Epidermal melanocyte (primary cell): ENCODE results near the gene WFIKKN2.
"Not testable (repeated sequence)": the region's sequence is repeated elsewhere in the genome, so short reads cannot be mapped to it uniquely, and the experiment has no call there.

Source experiments
- DNase-seq: peaks from one replicate; pipeline ENCODE4 v3.0.0; 2011; ENCODE audit warnings: low spot score; ENCODE audit not compliant: insufficient read length

WFIKKN2 gene

DNA sequence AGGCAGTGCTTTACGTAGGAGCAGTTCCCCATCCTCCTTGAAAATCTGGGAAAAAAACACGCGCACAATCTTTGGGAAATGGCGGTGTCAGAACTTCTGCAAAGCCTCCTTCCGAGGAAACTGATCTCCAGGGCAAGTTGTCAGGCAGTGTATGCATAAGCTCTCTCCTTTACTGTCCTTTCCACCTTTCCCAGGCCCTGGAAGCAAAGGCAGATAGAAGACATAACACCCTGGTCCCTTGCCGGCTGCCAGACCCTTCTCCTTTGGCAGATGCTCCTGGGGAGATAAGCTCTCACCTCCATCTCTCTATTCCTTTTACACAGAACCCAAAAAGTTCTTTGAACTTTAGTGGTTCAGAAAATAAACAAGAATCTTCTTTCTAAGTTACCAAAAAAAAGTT, 18.4 kb downstream of the WFIKKN2 start:
- DNase-seq = no peak

DNA sequence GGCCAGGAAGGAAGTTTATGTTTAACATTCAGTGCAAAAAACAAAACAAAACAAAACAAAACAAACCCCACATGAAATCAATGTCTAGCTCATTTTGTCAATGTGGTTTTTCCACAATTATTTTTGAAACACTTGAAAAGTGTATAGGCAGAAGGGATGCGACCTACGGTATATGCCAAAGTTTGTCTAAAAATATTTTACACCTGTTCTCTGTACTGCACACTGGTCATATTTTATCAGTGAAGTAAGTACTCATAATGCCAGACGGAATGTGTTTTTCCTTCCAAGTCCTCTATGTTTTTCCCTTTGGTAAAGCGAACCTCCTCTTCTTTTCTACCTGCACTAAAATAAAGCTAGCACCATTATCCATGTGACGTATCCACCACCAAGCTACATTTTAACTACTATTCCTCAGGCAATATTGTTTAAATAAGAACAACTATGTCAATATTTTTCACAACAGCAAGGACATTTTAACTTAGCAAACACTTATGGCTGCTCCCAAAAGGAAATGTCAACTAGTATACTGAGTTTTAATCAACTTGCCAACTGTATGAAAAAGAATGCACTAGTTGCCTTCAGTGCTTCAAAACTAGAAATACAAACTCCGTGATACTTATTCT, 20.4 kb downstream of the WFIKKN2 start:
- DNase-seq = no peak

DNA sequence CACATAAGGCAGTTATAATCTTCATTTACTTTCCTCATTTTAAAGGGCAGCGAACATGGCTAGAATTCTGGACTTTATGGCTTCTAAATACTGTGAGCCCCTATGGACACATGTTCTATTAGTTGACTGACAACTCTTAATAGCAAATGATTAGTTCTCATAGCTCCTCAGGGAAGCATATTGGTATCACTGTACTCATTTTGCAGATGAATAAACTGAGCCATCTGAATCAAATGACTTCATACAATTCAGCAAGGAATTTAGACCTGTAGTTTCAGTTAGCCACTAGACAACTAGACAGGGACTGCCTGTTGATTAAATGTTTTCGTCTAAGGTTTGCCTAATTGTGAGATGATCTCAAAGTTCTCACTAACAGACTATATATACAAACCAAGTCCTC, 21.0 kb downstream of the WFIKKN2 start:
- no peak for DNase-seq

DNA sequence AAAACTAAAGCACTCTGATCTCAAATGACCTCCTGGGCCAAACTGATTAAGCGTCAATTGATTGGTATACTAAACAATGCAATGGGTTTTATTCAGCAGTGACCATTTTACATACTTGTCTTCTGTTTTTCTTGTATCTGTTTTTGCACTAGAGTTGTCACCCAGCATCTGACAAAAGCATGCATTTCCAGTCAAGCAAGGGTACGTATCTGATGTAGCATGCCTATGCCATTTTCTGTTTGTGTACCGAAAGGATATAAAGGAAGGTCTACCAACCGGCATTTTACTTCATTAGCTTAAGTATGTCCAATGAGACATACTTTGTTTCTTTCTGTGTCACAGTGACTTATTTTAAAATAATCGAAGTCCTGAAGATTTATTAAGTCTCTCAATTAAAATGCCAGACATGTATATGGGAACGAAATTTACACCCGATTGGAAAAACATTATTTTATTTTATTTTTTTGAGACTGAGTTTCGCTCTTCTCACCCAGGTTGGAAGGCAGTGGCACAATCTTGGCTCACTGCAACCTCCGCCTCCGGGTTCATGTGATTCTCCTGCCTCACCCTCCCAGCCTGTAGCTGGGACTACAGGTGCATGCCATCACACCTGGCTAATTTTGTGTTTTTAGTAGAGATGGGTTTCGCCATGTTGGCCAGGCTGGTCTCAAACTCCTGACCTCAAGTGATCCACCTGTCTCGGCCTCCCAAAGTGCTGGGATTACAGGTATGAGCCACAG, 23.3 kb downstream of the WFIKKN2 start:
- no peak for DNase-seq

DNA sequence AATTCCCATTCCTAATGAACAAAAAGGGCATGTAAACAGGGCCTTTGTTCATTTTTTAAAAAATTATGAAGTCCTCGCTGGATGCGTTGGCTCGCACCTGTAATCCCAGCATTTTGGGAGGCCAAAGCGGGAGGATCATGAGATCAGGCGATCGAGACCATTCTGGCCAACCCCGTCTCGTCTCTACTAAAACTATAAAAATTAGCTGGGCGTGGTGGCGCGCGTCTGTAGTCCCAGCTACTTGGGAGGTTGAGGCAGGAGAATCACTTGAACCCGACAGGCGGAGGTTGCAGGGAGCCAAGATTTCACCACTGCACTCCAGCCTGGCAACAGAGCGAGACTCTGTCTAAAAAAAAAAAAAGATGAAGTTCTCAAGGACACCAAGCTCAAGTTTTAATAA, 24.3 kb downstream of the WFIKKN2 start:
- not testable (repeated sequence) for DNase-seq

DNA sequence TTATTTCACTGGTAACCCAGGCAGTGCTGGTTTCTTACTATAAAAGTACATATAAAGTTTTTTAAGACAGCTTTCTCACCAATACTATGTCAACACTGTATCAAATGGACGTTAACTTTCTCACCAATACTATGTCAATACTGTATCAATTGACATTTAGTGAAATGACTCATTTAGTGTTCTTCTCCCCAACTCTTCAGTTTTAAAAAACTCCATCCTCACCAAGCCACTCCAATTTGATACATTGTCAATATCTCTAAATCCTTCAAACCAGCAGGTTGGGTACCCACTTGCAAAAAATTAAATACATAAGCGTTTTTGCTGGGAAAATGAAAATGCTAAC, 25.9 kb downstream of the WFIKKN2 start:
- DNase-seq = no peak

DNA sequence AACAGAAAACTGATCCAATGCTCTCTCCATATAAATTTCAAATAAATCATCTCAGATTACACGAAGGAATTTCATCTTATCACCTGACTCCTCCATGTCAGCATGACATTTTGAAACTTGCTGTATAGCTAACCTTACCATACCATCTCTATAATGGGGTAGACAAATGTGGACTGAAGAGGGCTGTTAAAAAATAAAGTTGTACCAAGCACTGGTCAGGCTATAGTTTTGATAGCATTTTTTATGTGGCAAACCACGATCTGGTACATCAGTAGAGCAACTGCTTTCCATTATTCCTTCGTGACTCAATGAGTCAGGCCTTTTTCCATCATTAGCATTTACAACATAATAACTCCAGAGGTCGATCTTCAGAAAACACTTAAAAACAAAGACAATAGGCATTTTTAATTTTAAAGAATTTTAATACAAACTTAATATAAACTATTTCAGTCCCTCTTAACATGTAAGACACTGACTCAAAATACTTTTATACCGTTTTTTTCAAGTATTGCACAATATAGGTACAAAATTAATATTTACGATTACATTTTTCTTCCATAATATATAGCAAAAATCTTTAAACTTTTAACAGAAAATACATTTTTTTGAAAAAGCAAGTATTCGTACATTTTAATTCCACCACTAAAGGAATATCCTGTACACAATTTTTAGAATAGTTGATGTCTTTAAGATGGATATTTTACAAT, 26.6 kb downstream of the WFIKKN2 start:
- no peak for DNase-seq

DNA sequence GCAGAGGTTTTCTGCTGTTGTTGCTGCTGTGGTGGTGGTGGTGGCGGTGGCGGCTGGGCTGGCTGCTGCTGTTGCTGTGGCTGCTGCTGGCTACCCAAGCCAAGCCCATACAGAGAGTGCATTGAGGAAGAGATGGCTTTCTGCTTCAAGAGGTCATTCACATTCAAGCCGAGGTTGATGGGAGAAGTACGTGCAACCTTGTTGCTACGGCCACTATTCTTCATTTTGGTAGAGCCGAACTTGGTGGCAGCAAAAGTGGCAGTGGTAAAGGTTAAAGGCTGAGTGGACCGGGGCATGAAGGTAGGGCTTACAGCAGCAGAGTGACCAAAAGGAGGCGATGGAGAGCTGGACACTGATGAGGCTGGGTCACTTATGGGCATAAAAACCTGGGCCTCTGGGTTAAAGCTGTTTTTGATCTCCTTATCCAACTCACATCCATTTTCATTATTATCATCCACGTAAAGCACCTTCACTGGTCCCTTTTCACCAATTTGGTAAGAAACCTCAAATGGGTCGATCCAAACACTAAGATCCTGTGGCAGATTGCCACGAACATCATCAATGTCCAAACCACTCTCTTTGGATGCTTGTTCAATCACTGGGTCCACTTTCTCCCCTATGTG, 27.9 kb downstream of the WFIKKN2 start:
- no peak for DNase-seq

DNA sequence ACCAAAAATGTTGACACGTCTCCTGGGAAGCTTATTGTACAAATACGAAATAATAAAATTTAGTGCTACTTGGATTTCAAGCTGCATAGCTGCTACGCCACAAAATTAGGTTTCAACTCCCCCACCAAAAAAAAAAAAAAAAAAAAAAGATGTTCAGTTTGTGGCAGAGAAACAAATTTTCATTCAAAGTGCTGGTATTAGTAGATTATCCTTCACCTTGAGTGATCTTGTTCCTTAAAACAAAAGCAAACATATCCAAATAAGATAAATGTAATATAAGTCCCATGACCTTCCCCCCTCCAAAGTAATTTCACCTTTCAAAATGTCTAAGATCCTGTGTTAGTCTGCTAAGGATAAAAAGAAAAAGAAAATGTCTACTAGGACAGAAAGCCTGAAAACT, 28.5 kb downstream of the WFIKKN2 start:
- no peak for DNase-seq

DNA sequence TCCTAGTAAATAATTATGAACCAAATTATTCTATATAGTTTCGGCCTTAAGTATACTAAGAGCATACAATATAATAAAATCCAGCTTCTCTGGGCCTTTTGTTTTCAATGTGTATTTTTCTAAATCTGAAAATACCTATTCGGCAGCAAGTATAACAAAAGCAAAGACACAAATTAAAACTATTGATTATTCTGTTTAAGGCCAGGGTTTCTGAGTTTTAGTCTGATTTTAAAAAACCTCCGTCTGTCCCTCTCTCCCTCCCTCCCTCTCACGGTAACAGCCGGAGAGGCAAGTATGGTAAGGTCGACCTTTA, 29.3 kb downstream of the WFIKKN2 start:
- no peak for DNase-seq

DNA sequence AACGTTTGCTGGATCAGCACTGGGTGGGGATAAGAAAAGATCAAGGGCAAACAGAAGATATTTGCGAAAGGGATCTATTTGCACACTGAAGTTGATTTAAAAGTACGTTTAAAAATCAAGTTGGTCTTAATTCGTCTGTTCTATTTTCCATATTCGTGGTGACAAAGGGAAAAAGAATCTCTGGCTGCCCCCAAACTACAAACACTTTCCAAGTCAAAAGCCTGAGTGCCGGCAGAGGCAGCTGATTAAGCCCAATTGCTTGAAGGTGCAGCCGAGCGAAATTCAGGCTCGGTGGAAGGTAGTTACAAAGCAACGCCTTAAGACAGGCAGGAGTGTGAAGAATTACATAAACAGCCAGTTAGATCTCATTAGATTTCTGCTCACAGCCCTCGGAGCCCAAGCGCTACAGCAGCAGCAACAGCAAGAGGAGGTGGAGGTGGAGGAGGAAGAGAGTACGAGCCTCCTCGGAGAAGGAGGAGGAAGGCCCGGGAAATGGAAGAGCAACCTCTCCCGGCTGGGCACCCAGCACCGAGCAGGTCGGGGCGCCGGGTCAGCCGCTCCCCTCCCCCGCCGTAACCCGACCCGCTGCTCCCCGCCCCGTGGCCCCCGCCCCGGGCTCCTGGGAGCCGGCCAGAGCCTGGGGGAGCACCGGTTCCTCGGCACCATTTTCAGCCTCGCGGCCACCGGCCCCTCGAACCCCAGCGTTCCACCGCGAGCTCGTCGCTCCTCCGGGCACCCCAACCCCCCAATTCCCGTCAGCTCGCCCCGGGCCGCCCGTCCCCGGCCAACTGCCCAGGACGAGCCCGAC, 29.9 kb downstream of the WFIKKN2 start:
- DNase-seq = no peak

DNA sequence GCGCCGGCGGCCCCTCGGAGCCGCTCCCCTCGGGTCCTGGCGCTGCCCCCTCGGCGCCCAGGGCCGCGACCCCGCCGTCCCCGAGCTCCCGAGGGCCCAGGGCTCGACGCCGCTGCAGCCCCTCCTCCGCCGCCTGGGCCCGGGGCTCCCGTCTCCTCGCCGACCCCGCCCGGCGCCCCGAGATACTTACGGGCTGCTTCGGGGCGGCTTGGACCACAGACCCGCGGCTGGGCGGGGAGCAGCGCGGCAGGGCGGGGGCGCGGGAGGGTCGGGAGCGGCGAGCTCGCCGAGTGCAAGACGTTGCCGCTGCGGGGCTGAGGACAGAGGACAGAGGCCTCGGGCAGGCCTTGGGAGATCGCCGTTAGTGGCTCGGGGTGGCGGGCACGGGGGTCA, 30.5 kb downstream of the WFIKKN2 start:
- DNase-seq = no peak

DNA sequence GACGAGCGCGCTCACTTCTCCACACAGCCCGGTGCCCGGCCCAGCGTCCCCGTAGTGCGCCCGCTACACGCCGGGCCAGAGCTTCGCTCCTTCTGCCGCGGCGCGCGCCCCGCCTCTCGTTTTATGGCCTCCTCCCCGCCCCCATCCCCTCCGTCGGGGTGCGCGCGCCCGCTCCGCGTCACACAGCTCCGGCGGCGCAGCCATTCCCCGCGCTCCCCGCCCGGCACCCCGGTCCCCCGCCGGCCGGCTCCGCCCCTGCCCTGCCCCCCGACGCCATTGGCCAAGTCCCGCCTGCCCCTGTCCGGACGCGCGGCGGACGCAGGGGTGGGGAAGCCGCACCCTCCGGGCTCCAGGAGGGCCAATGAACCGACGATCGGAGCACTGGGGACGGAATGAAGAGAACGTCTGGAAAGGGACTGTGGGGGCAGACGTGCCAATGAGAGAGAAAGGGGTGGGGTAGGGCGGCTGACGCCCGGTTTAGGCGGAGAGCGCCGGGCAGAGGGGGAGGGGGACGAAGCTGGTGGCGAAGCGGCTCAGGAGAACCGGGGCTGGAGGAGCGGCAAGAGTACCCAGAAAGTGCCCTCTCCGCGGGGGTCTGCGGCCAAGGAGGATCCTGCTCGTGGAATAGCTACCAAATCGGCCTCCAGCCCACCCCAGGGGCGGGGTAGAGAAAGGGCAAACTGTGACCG, 31.0 kb downstream of the WFIKKN2 start, which contains the start of gene TOB1:
Gene TOB1, minus strand, starts transcription at position 94 of the 689 bp plus-strand sequence. CDS start 2,337 bp downstream, outside the sequence.
- peak; percentile 85 for DNase-seq

DNA sequence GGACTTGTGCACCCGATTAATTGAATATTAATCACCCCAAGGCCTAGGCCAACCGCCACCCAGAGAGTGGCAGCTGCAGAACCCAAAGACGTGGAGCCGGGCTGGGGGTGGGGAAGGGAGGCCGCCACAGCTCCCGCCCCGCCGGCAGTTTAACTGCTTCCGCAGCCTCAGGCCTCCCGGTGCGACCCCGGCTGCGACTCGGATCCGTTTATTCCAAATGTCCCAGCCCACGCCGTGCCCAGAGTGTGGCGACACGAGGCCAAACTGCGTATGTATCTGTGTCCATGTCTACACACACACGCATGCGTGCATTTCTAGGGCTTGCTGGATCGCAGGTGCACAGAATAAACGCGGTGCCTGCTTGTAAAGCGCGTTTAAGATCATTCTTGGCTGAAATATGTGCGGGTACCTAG, 31.6 kb downstream of the WFIKKN2 start:
- no peak for DNase-seq

DNA sequence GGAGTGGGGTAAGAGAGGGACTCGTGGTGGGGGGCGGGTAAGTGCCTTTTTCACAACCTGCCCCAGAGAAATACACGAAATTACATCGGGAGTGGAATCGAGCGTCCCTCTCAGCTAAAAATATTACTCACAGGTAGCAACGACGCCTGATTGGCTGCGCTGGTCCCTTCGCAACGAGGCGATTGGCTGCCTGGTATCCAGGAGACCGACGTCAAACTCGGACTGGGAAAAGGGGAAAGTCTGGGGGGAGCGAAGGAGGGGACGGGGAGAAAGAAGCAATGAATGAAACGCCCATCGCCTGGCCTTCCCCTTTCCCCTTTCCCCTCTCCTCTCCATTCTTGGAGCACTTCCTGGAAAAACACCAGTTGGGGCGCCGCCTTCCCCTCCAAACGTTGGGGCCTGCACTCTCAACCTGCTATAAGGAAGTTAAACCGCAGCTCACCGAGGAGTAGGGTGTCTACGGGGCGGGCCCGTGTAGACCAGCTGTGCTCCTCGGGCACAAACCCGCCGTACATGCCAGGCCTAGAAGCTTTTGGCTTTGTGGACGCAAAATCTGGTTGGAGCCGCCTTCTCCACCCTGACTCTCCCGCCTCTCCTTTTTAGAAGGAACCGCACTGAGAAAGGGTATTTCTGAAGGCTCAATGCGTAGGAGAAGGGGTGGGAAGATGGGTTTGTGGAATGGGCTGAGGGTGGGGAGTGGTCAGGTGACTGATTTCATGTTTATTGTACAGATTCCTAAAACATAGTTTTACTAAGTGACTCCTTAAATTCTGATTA, 32.2 kb downstream of the WFIKKN2 start:
- DNase-seq = peak; percentile 86

DNA sequence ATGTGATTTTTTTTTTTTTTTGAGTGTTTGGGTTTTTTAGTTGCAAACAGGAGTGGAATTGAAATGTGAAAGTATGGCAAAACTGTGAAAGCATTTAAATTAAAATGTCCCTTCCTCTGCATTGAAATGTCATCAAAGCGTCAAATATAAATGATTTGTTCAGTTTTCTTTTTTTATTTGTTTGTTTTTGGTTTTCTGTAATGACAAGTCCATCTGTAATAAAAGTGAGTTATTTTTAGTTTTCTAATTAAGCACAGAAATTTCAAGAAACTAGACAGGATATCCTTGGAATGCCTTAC, 32.7 kb downstream of the WFIKKN2 start:
- DNase-seq = no peak

DNA sequence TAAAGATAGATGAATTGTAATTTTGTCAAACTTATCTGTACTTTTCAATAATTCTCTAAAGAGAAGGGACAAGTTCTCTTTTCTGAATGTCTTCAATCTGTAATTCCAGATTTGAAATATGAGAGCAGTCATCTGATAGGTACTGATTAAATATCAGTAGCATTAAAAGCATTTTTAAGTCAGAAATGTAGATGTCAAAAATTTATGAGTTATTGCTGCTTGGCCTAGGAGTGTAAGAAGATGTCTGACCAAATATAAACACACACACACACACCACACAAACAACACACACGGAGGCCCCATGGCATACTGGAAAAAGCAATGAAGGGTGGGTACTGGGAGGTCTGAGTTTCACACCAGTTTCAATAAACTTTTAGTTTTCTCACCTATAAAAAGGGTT, 33.2 kb downstream of the WFIKKN2 start:
- no peak for DNase-seq

DNA sequence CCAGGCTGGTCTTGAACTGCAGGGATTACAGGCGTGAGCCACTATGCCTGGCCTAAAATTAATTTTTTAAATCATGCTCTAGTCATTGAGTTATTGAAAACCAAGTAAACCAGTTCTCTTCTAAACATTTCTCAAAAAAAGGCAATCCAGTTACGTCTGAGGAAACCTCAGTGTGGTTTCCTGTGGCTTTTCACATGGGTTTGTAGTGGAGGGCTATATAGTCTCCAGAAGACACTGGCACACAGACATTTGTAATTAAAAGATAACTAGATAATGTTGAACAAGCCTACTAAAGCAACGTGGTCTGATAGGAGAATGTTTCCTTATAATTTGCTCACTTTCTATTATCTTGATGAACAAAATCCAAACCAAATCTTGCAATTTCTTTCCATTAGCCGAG, 36.0 kb downstream of the WFIKKN2 start:
- no peak for DNase-seq

DNA sequence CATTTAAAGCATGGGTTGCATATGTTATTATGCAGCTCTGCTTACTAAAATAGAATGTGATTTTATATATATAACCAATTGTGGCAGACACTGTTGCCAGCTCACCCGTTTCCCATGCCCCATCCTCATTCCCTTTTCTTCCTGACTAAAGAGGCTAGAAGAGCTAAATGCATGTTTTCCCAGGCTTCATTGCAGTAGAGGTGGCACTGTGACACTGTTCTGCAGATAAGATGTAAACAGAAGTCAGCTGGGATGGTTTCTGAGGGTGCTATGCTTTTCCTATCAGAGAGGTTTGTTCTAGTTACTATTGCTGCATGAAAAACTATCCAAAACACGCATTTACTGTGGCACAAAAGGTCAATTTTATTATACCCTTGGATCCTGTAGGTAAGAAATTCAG, 36.5 kb downstream of the WFIKKN2 start:
- no peak for DNase-seq

DNA sequence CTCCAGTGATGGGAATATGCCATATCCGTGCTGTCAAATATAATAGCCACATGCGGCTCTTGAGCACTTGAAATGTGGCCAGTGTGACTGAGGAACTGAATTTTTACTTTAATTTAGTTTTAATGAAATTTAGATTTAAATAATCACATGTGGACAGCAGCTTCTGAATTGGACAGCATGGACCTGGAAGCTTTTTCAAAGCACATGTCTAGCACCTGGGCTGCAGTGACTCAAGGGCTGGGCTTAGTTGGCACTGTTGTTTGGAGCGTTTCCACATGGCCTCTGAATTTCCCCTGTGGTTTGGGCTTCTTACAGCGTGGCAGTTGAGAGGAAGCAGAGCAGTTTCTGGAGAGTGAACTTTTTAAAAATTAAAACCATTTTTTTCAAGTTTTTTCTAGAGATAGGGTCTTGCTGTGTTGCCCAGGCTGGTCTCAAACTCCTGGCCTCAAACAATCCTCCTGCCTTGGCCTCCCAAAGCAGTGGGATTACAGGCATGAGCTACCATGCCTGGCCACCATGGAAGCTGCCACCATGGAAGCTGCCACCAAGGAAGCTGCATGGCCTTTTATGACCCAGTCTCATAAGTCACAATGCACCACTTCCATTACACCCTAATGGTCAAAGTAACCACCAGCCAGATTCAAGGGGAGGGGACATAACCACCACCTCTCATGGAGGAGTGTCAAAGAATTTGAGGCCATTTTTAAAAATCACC, 37.5 kb downstream of the WFIKKN2 start:
- no peak for DNase-seq
